ENCODE measurements around the gene TCF4. TPM values are rescaled to one million over a fixed set of nuclear protein-coding genes. Genes with fewer than 3 reads are reported as not detected.

TCF4 gene
- total and polyA plus RNA-seq, 2 of the 13 experiments (the other 11 are each of a cell fraction or from before 2014, with no cell fraction given) = not detected

GRCh38 chr18:55489034-55489986 is 98.7 kb downstream of the TCF4 start:
- Histone ChIP-seq H3K9ac (ENCODE audit: insufficient read depth, low read depth, low read length) (no peak overlapping the region), H4K20me1 (ENCODE audit: insufficient read depth, low read length) (no peaks in the 10 kb centered on the region), H2AFZ (ENCODE audit: low read length) (no peak overlapping the region), H3K4me1 (ENCODE audit: insufficient read depth, low read length) (no peaks in the 10 kb centered on the region), H3K27ac (ENCODE audit: extremely low read length, insufficient read depth, low read length) (no peak overlapping the region), H3K4me3 (replicated peaks in 1 of 3; ENCODE audit: insufficient read depth in 1 of 3, low read depth in 2 of 3, low read length in 3 of 3) (no peak overlapping the region), H3K36me3 (replicated peaks in 1 of 2; ENCODE audit: control insufficient read depth in 1 of 2, insufficient read depth in 2 of 2, low read length in 2 of 2) (no peaks in the 10 kb centered on the region), H3K9me3 (ENCODE audit: low read length) (no peaks in the 10 kb centered on the region), H3K27me3 (ENCODE audit: control insufficient read depth in 1 of 2, insufficient read depth in 2 of 2, low read length in 2 of 2) (no peaks in the 10 kb centered on the region; a peak in 1 of 5 replicates), H3K4me2 (ENCODE audit: low read depth, low read length) (no peak overlapping the region), H3K79me2 (ENCODE audit: insufficient read depth, low read length) (no peaks in the 10 kb centered on the region)
- TF ChIP-seq FOSL1 (CRISPR knock-in tag; IDR thresholded peaks at IDR 0.05; ENCODE audit: borderline replicate concordance) (no peak), ZNF207 (IDR thresholded peaks at IDR 0.05; ENCODE audit: borderline replicate concordance) (no peak), SPEN (CRISPR knock-in tag; IDR thresholded peaks at IDR 0.05; ENCODE audit: low read depth) (no peak), HOXA7 (CRISPR knock-in tag; IDR thresholded peaks at IDR 0.05) (no peak), ATF5 (CRISPR knock-in tag; IDR thresholded peaks at IDR 0.05; ENCODE audit: low read depth) (no peak), SIN3A (IDR thresholded peaks at IDR 0.05; ENCODE audit: borderline replicate concordance, low read depth, low read length) (no peak), BRCA1 (CRISPR knock-in tag; IDR thresholded peaks at IDR 0.05) (no peak), THAP9 (CRISPR knock-in tag; IDR thresholded peaks at IDR 0.05; ENCODE audit: borderline replicate concordance) (no peak), ZNF33B (CRISPR knock-in tag; IDR thresholded peaks at IDR 0.05) (no peak), SP140L (CRISPR knock-in tag; IDR thresholded peaks at IDR 0.05; ENCODE audit: borderline replicate concordance) (no peak), MIER2 (CRISPR knock-in tag; IDR thresholded peaks at IDR 0.05) (no peak), ZNF749 (CRISPR knock-in tag; IDR thresholded peaks at IDR 0.05; ENCODE audit: borderline replicate concordance) (no peak)
- ChIA-PET CTCF (ENCODE audit: low intra/inter-chr PET ratio, low total read pairs) (no interaction called here), POLR2A (no interaction called here)
- ATAC-seq = no peak
- in situ Hi-C loops (cut with HindIII; ENCODE audit: extremely low pct_ligation_motif_present, low pct_unique_long_range_greater_than_20kb) (no loop called here), intact Hi-C loops (cut with micrococcal nuclease; ENCODE audit: unreplicated experiment) (no loop called here)
- BruUV-seq (replicated peaks) = no TSS peak
- FAIRE-seq = no peak
- no peak for DNase-seq (ENCODE audit: low spot score)
- 10% methylated on average over 10 of the region's 10 CpGs for WGBS (ENCODE audit: low lambda C conversion rate)

Data from HepG2 (cell line).